HG02623 (cell line): ENCODE data around the gene PEMT.
A peak's percentile ranks its signal among the peaks of the same experiment; 100 is the strongest.
"Not testable (repeated sequence)": the region's sequence is repeated elsewhere in the genome, so short reads cannot be mapped to it uniquely, and the experiment has no call there.

Experiments used
- ATAC-seq: cut with Tn5 transposase; IDR thresholded peaks from one replicate; pipeline ENCODE4 v1.9.1; 2021; ENCODE audit warnings: moderate library complexity; ENCODE audit not compliant: unreplicated experiment

Gene PEMT, protein sequence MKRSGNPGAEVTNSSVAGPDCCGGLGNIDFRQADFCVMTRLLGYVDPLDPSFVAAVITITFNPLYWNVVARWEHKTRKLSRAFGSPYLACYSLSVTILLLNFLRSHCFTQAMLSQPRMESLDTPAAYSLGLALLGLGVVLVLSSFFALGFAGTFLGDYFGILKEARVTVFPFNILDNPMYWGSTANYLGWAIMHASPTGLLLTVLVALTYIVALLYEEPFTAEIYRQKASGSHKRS

GRCh38 chr17:17591355-17592298 lies at the start of gene PEMT:
PEMT (minus strand) TSS chr17:17591708; CDS start chr17:17591626, 82 bp downstream.
- peak; percentile 92 for ATAC-seq

GRCh38 chr17:17639661-17640270 lies 48.3 kb upstream of the PEMT start:
- not testable (repeated sequence) for ATAC-seq

- no peak for ATAC-seq
Observed at GRCh38 chr17:17638467-17638866, 47.0 kb upstream of the PEMT start.

DNA sequence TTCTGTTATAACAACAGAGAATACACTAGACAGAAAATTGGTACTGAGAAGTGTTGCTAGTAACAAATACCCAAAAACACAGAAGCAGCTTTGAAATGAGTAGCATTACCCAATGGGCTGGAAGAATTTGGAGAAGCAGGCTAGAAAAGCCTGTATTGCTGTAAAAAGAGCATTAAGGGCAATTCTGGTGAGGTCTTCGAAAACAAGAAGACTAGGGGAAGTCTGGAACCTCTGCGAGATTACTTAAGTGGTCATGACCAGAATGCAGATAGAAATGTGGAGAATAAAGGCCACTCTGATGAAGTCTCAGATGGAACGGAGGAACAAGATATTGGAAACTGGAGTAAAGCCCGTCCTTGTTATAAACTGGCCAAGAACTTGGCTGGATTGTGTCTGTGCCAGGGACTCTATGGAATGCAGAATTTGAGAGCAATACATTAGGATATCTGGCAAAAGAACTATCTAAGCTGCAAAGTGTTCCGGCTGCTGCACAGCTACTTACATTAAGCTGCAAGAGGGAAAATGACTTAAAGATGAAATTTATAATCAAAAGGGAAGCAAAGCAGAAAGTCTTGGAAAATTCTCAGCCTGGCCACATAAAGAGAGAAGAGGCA lies 44.9 kb upstream of the PEMT start:
- no peak for ATAC-seq

DNA sequence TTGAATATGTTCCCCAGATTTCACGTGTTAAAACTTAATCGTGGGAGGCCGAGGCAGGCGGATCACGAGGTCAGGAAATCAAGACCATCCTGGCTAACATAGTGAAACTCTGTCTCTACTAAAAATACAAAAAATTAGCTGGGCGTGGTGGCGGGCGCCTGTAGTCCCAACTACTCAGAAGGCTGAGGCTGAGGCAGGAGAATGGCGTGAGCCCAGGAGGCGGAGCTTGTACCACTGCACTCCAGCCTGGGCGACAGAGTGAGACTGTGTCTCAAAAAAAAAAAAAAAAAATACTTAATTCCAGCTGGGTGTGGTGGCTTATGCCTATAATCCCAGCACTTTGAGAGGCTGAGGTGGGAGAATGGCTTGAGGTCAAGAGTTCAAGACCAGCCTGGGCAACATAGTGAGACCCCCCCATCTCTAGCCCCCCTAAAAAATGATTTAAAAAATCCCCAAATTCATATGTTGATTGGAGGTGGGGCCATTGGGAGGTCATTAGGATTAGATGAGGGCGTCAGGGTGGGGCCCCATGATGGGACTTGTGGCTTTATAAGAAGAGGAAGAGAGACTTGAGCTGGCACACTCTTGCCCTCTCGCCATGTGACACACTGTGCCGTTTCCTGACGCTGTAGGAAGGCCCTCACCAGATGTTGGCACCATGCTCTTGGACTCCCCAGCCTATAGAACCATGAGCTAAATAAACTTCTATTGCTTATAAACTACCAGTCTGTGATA lies 44.2 kb upstream of the PEMT start:
- not testable (repeated sequence) for ATAC-seq

DNA sequence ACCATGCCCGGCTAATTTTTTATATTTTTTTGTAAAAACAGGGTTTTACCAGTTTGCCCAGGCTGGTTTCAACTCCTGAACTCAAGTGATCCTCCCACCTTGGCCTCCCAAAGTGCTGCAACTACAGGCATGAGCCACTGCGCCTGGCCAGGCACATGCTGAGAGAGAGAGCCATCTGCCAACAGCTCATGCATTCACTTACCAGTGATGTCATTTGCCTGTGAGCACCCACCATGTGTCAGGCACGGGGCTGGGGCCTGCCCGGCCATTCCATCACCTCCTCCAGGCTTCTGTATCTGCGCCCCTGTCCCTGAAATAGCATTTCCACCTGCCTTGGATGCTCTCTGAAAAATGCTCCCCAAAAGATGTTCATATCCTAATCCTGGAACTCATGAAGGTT lies 43.6 kb upstream of the PEMT start:
- no peak for ATAC-seq

- no peak for ATAC-seq
Observed at GRCh38 chr17:17633310-17633709, 41.8 kb upstream of the PEMT start.

- not testable (repeated sequence) for ATAC-seq
Observed at GRCh38 chr17:17632690-17633089, 41.2 kb upstream of the PEMT start.

DNA sequence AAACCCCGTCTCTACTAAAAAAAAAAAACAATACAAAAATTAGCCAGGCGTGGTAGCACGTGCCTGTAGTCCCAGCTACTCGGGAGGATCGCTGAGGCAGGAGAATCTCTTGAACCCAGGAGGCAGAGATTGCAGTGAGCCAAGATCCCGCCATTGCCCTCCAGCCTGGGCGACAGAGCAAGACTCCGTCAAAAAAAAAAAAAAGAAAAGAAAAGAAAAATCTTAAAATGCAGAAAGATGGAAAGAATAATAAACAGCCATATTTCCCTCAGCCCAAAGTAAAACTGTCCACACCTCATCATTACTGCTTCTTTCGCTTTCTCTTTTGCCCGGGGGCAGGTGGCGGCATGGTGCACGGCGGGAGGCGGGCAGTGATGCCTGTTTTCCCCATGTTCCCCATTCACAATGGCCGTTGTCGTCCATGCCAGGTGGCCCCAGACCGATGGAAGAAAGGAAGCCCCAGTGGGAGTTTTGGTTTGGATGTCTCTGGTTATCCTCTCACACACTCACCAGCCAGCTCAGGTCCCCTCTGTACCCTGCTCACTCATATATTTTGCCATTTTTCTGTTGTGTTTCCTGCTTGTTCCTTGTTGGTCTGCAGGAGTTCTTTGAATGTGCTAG lies 37.0 kb upstream of the PEMT start:
- no peak for ATAC-seq

DNA sequence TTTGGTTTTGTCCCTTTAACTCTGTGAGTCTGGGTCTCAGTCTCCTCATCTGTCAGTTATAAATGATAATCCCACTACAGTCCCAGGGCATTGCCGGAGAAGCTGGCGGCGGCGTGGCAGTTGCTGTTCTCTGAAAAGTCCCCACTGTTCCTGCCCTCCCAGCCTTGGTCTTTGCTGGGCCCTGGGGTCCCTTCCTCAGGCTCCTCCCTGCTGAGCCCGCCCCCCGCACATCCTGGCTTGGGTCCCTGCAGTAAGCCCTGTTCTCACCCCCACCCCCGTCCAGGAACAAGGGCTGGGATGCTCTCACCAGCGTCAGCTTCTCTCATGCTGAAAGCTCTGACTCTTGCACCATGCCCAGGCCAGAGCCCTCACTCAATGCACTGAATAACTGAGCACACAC lies 35.3 kb upstream of the PEMT start:
- no peak for ATAC-seq

GRCh38 chr17:17626151-17626805 lies 34.8 kb upstream of the PEMT start:
- ATAC-seq: no peak

- no peak for ATAC-seq
Observed at GRCh38 chr17:17624741-17625140, 33.2 kb upstream of the PEMT start.

DNA sequence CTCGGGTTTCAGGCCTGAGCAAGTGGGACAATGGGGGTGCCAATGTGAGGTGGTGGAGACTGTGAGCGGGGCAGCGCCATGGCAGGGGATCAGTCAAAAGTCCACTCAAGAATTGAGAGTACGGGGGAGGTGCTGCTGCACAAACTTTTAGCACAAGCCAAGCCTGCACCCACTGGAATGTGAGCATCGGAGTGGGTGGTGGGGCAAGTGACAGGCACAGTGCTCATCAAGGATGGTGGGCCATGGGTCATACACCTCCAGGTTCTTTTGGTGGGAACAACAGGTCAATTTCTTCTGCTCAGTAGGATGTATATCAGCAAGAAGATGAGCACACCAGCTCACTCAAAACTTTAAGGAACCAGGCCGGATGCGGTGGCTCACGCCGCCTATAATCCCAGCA lies 32.4 kb upstream of the PEMT start:
- ATAC-seq: no peak

GRCh38 chr17:17621254-17621653 lies 29.7 kb upstream of the PEMT start:
- ATAC-seq: no peak

DNA sequence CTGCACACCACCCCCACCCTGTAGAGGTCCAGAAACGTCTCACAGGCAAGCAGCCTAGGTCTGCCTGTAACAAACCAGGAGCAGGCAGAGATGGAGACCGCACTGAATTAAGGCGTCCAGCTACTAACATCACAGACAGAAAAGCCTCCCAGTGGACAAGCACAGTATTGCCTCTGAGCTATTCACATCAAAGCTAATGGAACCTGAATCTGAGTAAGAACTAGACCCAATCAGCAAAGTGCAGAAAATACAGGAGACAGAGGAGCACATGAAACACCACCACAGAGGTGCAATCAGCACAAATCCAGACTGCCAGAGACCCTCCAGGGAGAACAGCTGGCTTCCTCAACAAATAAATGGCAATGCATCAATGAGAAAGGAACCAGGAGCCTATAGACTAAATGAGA lies 22.2 kb upstream of the PEMT start:
- no peak for ATAC-seq

GRCh38 chr17:17612085-17613022 lies 20.8 kb upstream of the PEMT start:
- no peak for ATAC-seq

DNA sequence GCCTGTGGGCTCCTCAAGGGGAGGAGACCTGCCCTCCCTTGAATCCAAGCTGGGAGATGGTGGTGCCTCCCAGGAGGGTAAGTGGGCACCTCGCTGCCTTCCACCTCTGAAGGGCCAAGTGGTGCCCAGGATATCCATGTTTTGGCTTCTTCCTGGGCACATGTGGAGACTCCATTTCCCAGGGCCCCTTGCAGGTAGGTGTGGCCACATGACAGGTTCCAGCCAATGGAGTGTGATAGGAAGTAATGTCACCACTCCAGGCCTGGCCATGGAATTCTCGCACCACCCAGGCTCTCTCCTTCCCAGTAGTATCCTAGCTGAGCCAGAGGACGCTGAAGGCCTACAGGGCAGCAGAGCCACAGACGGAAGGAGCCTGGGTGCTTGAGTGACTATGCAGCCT lies 17.6 kb upstream of the PEMT start:
- ATAC-seq: no peak

- ATAC-seq: no peak
Observed at GRCh38 chr17:17606416-17607000, 15.0 kb upstream of the PEMT start.
